Measurements from ENCODE around the gene C17orf67.

Gene C17orf67

DNA sequence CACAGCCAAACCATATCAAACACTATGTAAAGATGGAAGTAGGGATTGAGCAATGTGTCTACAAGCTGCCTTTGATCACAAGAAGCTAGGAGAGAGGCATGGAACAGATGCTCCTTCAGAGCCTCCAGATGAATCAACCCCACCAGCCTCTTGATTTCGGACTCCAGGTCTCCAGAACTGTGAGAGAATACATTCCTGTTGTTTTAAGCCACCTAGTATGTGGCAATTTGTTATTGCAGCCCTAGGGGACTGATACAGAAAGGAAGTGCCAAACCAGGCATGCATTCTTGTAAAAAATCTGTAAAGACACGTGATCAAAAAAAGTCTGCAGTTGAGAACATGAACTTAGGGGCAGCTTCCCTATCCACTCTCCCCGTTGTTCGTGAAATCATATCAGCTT lies 91.1 kb downstream of the C17orf67 start:
- no peak overlapping the region for H3K4me3 Mint-ChIP-seq
- H3K36me3 Mint-ChIP-seq (ENCODE audit: insufficient read depth), result no peaks in the 10 kb centered on the region
- H3K27ac Mint-ChIP-seq, result peak overlapping the region in 1 of 2 donors; percentile 5
- DNase-seq (no peak), ATAC-seq (replicated peaks) (no peak)
- H3K27me3 Mint-ChIP-seq, result peaks cover 38 to 39% of the 10 kb centered on the region in 2 donors
- H3K9me3 Mint-ChIP-seq, result no peaks in the 10 kb centered on the region
- H3K4me1 Mint-ChIP-seq (ENCODE audit: low read depth in 2 of 2), result no peaks in the 10 kb centered on the region
